ENCODE results near the gene HIGD2A.

The HIGD2A gene

DNA sequence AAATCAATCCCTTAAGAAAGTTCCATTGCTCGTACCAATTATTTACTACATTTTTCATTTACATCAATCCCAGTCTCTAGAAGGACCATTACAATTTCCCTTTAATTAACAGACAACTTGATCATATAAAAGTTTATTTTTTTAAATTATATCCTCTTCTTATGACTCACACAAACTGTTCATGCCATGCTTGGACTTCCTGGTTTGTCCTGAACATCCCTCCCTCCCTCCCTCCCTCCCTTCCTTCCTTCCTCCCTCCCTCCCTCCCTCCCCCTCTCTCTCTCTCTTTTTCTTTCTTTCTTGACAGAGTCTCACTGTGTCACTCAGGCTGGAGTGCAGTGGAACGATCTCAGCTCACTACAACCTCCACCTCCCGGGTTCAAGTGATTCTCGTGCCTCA is 39.4 kb downstream of the HIGD2A start:
- no peak overlapping the region for H3K4me3 ChIP-seq (ENCODE audit: low read depth, low read length)
- TF ChIP-seq, protein P1, sequence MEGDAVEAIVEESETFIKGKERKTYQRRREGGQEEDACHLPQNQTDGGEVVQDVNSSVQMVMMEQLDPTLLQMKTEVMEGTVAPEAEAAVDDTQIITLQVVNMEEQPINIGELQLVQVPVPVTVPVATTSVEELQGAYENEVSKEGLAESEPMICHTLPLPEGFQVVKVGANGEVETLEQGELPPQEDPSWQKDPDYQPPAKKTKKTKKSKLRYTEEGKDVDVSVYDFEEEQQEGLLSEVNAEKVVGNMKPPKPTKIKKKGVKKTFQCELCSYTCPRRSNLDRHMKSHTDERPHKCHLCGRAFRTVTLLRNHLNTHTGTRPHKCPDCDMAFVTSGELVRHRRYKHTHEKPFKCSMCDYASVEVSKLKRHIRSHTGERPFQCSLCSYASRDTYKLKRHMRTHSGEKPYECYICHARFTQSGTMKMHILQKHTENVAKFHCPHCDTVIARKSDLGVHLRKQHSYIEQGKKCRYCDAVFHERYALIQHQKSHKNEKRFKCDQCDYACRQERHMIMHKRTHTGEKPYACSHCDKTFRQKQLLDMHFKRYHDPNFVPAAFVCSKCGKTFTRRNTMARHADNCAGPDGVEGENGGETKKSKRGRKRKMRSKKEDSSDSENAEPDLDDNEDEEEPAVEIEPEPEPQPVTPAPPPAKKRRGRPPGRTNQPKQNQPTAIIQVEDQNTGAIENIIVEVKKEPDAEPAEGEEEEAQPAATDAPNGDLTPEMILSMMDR (IDR thresholded peaks at IDR 0.05; ENCODE audit: borderline replicate concordance, insufficient read depth, low read depth, low read length): no peak

DNA sequence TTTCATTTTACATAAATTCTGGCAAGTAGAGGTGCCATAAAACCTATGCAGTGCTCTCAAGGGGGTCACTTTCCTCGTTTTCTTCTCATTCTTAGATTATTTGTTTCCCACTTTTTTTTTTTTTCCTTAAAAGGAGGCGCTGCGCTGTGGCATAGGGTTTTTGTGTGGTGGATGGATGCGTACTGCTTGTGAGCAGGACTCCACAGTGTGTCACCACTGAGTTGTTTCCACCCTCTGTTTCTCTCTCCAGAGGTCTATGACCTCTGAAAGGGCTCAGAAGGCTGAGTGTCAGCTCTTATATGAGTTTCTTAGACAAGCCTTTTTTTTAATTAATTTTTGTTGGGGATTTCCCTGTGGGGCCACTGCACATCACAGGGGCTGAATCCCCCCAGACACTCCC is 41.4 kb downstream of the HIGD2A start:
- H3K4me3 ChIP-seq (ENCODE audit: low read depth, low read length): no peak overlapping the region
- TF ChIP-seq, protein P1 (IDR thresholded peaks at IDR 0.05; ENCODE audit: borderline replicate concordance, insufficient read depth, low read depth, low read length): no peak

DNA sequence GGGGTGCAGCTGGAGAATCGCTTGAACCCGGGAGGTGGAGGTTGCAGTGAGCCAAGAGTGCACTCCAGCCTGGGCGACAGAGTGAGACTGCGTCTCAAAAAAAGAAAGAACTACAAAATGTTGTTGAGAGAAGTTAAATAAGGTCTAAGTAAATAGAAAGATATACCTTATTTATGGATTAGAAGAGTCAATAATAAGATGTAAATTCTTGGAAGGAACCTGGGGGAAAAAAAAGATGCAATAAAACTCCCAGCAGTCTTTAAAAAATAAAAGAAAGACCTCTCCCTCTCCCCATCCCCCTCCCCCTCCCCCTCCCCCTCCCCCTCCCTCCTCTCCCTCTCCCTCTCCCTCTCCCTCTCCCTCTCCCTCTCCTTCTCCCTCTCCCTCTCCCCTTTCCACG is 44.2 kb downstream of the HIGD2A start:
- TF ChIP-seq, protein P1 (IDR thresholded peaks at IDR 0.05; ENCODE audit: borderline replicate concordance, insufficient read depth, low read depth, low read length): no peak
- H3K4me3 ChIP-seq (ENCODE audit: low read depth, low read length): no peak overlapping the region

- H3K4me3 ChIP-seq (ENCODE audit: low read depth, low read length): no peak overlapping the region
- TF ChIP-seq, protein P1 (IDR thresholded peaks at IDR 0.05; ENCODE audit: borderline replicate concordance, insufficient read depth, low read depth, low read length): no peak
These were observed 48.1 kb downstream of the HIGD2A start for GRCh38 chr5:176436656-176437055.

DNA sequence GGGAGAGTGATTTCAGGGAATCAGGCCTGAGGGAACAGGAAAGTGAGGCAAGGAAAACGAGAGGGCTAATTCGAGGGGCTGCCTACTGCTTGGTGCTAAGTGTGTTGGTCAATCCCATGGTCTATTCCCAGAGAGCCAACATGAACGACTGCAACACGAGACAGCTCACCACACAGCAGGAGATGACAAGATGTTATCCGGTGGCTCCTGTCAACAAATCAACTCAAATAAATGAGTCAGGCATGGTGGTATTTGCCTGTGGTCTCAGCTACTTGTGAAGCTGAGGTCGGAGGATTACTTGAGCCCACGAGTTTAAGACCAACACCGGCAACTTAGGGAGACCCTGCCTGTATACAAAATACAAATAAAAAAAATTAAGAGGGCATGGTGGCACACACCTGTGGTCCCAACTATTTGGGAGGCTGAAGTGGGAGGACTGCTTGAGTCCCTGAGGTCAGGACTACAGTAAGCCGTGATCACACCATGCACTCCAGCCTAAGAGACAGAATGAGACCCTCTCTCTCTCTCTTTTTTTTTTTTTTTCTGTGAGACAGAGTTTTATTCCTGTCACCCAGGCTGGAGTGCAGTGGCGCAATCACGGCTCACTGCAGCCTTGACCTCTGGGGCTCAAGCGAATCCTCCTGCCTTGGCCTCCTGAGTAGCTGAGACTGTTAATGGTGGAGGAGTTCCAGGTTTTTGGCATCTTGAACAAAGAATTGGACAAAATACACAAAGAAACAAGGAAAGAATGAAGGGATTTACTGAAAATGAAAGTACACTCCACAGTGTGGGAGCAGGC is 50.6 kb downstream of the HIGD2A start:
- TF ChIP-seq, protein P1 (IDR thresholded peaks at IDR 0.05; ENCODE audit: borderline replicate concordance, insufficient read depth, low read depth, low read length): no peak
- H3K4me3 ChIP-seq (ENCODE audit: low read depth, low read length): no peak overlapping the region
